Raji (cell line): ENCODE data around the gene EGF.

Source experiments
- POLR2A ChIP-seq: IDR thresholded peaks from 2 replicates; pipeline ENCODE4 v1.6.1; 2011; ENCODE audit warnings: low read depth, low read length, control low read depth; ENCODE audit not compliant: insufficient read depth

EGF gene

DNA sequence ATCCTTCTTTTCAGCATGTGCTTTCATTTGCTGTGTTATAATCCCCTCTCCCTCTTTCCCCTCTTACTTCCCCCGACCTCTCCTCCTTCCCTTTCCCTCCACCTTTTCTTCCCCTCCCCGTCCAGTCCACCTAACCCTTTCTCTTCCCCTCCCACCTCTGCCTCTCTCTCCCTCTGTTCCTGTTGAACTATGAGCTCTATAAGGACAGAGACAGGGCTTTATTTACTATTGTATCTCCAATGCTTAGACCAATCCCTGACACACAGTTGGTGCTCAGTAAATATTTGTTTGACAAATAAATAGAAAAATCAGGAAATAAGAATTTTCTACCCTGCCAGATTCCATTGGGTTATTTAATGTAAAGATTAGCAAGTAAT is 60.8 kb downstream of the EGF start:
- no peak for TF ChIP-seq POLR2A

DNA sequence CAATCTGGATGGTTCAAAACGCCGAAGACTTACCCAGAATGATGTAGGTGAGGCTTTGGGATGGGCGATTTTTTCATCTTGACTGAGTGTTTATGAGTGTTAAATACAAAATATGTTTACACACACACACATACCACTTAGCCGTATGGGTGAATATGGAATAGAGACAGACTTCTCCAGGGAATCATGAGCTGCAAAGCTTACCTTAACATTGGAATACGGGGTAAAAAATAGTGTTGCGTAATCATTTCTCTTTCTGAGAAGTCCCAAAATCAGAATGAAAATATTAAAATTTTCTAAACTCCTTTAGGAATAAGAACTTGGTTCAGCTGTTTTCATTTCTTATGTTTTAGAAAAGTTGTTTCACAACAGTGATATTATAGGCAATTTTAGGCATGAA is 63.5 kb downstream of the EGF start:
- TF ChIP-seq POLR2A, result no peak

DNA sequence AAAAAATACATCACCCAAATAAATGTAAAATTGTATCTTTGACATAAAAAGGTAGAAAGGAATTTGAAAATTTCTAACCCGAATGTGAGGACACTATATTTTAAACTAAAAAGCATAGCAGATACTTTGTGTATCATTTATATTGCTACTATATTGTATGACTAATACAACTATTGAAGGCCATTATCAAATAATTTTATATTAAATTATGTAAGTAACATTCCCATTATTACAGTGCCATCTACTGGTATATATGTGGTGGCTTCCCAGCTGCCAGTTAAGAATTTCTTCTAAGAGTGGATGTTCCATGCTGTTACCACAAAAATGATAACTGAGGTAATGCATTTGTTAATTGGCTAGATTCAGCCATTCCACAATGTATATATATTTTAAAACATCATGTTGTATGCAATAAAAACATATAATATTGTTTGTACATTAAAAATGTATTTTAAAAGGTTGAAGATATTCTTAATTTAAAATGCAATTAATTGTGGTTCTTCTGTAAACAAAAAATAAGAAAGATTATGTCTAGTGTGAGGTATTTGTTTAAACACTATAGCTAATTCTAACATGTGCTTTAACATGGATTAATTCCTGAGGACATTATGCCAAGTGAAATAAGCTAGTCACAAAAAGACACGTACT is 65.3 kb downstream of the EGF start:
- no peak for TF ChIP-seq POLR2A

DNA sequence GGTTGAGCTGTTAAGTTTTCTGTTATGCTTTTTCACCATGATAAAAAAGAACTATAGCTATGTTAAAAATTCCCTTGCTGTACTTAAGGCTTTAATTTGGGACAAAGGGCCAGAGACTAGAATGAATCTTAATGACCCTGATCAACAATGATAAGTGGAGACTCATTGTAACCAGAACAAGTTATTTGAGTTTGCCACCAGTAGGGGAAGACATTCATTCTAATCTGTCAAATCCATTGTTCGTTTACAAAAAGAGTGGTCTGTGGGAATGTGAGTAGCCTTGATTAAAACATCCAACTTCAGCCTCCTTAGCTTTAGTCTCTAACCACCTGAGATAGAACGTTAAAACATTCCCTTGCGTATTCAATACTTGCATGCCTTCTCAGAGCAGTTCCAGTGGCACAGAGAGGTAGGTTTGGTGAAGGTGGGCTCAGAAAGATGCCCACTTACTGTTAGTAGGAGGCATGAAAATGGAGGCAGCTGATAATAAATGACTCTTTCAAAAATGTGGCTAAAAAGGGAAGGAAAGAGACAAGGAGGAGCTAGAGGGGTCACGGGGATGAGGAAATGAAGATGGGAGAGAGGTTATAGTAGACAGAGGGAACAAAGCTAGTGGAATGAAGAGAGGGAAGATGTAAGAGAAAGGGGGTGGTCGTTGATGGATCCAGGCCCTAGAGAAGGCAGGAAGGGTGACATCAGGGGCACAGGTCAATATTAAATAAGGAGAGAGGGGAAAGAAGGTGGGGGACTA is 66.2 kb downstream of the EGF start:
- TF ChIP-seq POLR2A, result no peak

DNA sequence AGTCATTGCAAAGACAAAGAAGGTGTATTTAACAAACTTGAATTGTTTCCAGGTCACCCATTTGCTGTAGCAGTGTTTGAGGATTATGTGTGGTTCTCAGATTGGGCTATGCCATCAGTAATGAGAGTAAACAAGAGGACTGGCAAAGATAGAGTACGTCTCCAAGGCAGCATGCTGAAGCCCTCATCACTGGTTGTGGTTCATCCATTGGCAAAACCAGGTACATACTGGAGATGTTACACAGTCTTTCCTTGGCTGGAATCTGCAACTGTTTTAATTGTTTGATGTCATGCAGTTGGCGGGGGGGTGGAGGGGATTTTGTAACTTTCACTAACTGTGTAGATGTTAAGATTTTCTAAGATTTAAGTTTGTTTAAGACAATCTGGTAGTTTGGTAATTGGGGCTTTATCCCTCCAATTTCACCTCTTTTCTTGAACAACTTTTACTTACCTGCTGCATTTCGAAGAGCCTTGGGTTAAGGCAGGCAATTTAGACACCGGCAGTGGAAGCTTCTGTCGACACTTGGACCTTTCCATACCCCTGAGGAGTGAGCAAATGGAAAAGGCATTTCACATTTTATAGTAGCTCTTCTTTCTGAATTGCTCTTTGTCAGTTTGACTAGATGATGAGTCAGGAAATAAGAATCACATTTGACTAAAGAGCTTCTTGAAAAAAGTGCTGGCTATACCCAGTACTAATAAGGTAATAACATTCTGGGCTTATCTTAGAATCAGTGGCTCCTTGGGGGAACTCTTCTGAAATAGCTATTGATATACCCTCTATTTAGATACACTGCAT is 67.4 kb downstream of the EGF start:
- no peak for TF ChIP-seq POLR2A

DNA sequence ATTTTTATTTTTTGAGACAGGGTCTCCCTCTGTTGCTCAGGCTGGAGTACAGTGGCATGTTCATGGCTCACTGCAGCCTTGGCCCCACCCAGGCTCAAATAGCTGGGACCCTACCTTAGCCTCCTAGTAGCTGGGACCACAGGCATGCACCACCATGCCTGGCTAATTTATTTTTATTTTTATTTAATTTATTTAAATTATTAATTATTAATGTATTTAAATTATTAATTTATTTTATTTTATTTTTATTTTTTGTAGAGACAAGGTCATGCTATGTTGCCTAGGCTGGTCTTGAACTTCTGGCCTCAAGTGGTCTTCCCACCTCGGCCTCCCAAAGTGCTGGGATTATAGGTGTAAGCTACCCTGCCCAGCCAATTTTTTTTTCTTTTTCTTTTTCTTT is 69.3 kb downstream of the EGF start:
- no peak for TF ChIP-seq POLR2A

DNA sequence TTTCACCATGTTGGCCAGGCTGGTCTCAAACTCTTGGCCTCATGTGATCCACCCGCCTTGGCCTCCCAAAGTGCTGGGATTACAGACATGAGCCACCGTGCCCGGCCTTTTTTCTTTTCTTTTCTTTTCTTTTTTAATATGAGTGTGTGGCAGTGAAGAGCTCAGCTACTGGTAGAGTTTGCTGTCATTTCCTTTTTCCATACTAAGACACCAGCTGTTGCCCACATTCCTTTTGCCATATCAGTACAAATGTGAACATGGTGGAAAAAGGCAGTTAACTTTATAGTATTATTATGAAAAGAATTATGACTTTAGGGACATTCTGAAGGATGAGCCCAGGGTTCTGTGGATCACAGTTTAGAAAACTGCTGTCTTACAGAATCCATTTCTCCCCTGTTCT is 69.8 kb downstream of the EGF start:
- TF ChIP-seq POLR2A, result no peak

DNA sequence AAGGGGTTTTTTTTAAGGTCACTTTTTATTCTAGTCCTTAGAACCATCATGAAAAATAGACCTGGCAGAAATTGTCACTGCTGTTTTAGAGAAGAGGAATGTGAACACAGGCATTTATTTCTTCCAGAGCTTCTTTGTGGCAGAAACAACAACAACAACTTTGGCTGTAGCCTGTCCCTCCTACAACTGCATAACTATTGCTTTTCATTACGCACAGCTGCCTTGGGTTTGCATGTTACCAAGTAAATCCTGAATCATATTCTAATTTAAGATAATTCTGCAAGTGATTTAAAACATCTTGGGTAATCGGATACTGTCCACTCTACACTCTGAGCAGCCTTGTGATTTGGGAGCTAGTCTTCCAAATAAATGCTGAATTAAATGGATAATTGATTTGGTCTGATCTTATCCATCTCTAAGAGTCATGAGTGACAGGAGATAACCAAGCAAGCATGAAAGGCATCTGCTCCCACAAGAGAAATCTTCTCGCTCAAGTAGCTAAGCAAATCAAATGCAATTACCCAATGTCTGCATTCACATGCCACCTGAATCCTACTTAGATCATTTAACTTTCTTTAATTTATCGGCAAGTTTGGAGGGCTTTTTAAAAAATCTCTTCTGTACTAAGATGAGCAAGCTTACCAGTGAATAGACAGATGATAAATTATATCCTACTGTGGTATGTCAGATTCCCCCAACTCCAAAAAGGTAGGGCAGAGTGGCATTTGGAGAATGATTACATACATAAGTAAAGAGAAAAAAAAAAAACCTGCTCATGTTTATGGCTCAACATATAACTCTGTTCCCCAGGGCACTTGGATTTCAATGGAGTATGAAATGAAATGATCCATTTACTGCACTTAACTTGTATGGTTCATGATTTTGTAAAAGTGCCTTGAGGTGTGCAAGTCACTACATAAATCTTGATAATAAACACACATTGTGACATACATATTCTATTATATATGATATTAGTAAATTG is 73.6 kb downstream of the EGF start:
- no peak for TF ChIP-seq POLR2A

DNA sequence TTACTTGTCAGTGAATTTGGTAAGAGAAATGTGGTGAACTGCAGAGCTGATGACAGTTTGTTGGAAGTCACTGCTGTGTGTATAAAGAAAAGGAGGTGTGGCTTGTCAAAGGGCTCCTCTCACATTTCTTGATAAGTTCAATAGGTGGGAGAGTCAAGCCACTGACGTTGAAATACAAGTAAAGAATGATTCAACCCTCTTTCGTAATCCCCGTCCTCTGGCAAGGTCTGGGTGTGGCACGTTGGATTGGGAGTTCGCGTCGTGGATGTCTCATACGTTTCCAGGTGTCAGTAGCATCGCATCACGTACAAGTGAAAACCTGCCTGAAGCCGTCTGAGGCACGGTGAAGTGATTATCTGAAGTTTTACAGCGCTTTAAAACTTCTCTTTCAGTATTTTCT is 76.4 kb downstream of the EGF start:
- TF ChIP-seq POLR2A, result no peak

DNA sequence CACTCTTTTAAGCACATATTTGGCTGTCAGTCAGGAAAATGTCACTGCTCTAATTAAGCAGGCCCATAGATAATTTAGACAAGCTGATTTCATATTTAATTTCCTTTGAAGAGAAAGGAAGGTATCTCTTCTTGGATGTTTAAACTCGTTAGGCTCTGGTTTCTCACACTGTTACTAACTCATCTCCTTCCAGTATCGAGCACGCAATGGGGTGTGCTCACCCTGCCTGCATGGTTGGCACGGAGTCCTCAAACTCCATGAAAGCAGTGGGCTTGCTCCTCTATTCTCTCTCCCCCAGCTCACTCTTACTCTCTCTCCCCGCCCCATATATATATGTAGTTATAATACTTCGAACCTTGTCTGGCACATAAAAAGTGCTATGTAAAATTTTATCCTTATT is 76.9 kb downstream of the EGF start:
- TF ChIP-seq POLR2A, result no peak

DNA sequence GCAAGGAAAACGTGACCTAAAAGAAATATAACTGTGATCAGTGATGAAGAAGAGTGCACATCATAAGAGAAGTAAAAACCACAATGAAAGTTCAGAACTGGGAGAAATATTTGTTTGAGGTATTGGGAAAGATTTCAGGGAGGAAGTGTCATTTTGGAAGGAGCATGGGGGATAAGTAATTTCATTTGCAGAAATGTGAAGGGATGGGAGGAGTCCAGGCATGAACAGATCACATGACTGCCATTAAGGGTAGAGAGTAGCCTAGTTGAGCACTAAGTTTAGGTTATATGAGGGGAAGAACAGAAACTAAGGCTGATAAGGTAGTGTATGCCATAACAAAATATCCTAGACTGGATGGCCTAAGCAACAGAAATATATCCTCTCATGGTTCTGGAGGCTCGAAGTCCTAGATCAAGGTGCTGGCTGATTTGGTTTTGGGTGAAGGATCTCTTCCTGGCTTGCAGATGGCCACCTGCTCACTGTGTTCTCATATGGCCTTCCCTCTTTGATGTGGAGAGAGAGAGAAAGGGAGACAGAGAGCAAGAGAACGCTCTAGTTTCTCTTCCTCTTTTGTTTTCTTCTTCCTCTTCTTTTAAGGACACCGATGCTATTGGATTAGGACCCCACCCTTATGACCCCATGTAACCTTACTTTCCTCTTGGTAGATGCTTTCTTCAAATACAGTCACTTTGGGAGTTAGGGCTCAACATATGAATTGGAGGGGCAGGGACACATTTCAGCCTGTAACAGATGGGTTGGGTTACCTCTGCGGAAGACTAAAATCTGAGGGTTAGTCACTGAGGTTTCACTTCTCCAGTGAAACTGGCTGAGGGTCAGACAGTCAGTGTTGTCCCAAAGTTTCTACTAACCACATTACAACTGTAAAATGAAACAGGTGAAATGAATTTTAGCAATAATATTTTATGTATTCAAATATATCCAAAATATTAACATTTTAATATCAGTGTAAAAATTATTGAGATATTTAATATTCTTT is 77.9 kb downstream of the EGF start:
- TF ChIP-seq POLR2A, result no peak

DNA sequence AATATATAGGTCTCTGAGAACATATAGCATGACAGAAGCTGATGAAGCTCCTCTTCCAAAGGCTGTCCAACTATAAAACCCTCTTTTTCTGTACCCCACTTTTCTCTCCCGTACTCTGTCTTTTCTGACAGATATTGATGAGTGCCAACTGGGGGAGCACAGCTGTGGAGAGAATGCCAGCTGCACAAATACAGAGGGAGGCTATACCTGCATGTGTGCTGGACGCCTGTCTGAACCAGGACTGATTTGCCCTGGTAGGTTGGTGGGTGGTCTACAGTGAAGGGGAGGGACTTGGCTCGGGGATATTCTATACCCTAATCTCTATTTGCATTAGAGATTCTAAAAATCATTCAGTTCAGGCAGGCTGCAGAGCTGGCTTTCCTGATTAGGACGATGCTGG is 80.4 kb downstream of the EGF start:
- TF ChIP-seq POLR2A, result no peak

DNA sequence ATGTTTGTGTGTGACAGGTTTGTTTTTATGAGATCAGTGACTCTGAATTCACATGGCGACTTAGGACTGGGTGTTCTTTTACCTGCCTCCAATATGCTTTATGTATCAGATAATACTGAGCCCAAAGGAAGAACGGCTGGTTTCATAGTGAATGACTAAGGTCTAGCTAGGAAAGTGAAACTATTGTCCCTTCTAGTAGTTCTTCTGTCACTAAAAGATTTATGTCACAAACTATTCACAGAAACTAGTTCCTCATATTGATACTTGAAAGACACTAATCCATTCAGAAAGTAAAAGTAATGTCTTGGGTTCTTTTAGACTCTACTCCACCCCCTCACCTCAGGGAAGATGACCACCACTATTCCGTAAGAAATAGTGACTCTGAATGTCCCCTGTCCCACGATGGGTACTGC is 81.7 kb downstream of the EGF start:
- TF ChIP-seq POLR2A, result no peak

DNA sequence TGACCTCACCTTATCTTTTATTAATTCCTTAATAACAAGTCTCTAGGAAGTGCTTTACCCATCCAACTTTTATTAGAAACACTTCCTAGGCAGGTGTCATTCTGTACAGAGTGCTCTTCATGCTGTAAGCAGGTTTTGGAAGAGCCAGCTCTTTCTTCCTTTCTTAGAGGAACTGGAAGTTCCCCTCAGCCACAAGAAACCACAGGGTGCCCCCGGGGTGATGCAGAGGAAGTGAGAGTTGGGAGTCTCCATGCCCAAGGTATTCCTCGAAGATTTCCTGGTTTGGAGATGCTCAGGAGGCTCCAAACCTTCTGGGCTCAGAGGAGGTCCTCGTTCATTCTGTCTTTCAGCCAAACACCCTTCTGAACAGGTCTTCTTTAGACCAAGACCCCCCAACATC is 83.8 kb downstream of the EGF start:
- TF ChIP-seq POLR2A, result no peak
